Measurements from ENCODE around the gene COL1A1. TPM values are rescaled to one million over a fixed set of nuclear protein-coding genes. Genes with fewer than 3 reads are reported as not detected.

Gene COL1A1
- total and polyA plus RNA-seq, 4 donors, result 8.3 to 72.5 (median 35.8) TPM

DNA sequence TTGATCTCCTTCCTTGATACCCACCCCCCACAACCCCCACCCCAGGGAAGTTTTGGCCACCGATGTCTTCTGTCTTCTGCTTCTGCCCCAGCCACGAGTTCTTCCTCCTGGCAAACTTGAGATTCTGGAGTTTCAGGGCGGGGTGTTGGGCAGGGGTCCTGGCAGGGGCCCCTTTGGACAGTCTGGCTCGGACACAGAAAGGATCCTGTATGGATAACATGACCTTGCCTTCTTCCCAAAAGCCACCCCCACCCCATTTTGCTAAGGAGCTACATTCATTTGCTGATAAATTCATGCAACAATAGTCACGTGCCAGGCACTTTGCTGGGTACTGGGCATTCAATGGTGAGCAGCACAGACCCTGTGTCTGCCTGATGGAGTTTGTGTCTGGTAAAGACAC is 5.9 kb upstream of the COL1A1 start:
- no peak for DNase-seq (ENCODE audit: low spot score)
- no peak overlapping the region for H3K4me3 ChIP-seq (ENCODE audit: low read depth in 1 of 3, low read length in 3 of 3)
- no peak overlapping the region for H3K9ac ChIP-seq (ENCODE audit: low read depth in 1 of 2, low read length in 2 of 2)
- H3K4me1 ChIP-seq (ENCODE audit: control insufficient read depth in 4 of 4, insufficient read depth in 4 of 4, low read length in 3 of 4), result peaks cover 0 to 6% (median 0%) of the 10 kb centered on the region in 4 donors
- TF ChIP-seq YY1 (IDR thresholded peaks at IDR 0.05), result no peak
- 67% methylated on average over 5 of the region's 5 CpGs for WGBS
- H3K27ac ChIP-seq (ENCODE audit: low read depth in 1 of 2, low read length in 2 of 2), result no peak overlapping the region
- no peaks in the 10 kb centered on the region for H3K27me3 ChIP-seq (ENCODE audit: control insufficient read depth in 4 of 4, insufficient read depth in 4 of 4, low read length in 3 of 4)
- no peaks in the 10 kb centered on the region for H3K9me3 ChIP-seq (ENCODE audit: control insufficient read depth in 4 of 4, low read length in 3 of 4)
- no peaks in the 10 kb centered on the region for H3K36me3 ChIP-seq (ENCODE audit: control insufficient read depth in 4 of 4, insufficient read depth in 3 of 4, low read depth in 1 of 4, low read length in 3 of 4)

- H3K27me3 ChIP-seq (ENCODE audit: control insufficient read depth in 4 of 4, insufficient read depth in 4 of 4, low read length in 3 of 4), result no peaks in the 10 kb centered on the region
- H3K9ac ChIP-seq (ENCODE audit: low read depth in 1 of 2, low read length in 2 of 2), result no peak overlapping the region
- DNase-seq (ENCODE audit: low spot score), result peak; percentile 71
- H3K4me1 ChIP-seq (ENCODE audit: control insufficient read depth in 4 of 4, insufficient read depth in 4 of 4, low read length in 3 of 4), result peaks cover 0 to 4% (median 0%) of the 10 kb centered on the region in 4 donors
- H3K4me3 ChIP-seq (ENCODE audit: low read depth in 1 of 3, low read length in 3 of 3), result no peak overlapping the region
- 28% methylated on average over 18 of the region's 18 CpGs for WGBS
- H3K9me3 ChIP-seq (ENCODE audit: control insufficient read depth in 4 of 4, low read length in 3 of 4), result no peaks in the 10 kb centered on the region
- H3K27ac ChIP-seq (ENCODE audit: low read depth in 1 of 2, low read length in 2 of 2), result no peak overlapping the region
- TF ChIP-seq RXRA (IDR thresholded peaks at IDR 0.05), result no peak
- TF ChIP-seq HNF4A (conservative IDR thresholded peaks at IDR 0.05), result no peak
- TF ChIP-seq FOXA1 (IDR thresholded peaks at IDR 0.05), result no peak
- no peak for TF ChIP-seq NR2F2 (IDR thresholded peaks at IDR 0.05)
- no peak for TF ChIP-seq SP1 (IDR thresholded peaks at IDR 0.05)
- no peak for TF ChIP-seq FOXA2 (IDR thresholded peaks at IDR 0.05)
- no peak for TF ChIP-seq REST (IDR thresholded peaks at IDR 0.05)
- TF ChIP-seq, protein P1, sequence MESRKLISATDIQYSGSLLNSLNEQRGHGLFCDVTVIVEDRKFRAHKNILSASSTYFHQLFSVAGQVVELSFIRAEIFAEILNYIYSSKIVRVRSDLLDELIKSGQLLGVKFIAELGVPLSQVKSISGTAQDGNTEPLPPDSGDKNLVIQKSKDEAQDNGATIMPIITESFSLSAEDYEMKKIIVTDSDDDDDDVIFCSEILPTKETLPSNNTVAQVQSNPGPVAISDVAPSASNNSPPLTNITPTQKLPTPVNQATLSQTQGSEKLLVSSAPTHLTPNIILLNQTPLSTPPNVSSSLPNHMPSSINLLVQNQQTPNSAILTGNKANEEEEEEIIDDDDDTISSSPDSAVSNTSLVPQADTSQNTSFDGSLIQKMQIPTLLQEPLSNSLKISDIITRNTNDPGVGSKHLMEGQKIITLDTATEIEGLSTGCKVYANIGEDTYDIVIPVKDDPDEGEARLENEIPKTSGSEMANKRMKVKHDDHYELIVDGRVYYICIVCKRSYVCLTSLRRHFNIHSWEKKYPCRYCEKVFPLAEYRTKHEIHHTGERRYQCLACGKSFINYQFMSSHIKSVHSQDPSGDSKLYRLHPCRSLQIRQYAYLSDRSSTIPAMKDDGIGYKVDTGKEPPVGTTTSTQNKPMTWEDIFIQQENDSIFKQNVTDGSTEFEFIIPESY (IDR thresholded peaks at IDR 0.05), result no peak
- TF ChIP-seq, protein P2, sequence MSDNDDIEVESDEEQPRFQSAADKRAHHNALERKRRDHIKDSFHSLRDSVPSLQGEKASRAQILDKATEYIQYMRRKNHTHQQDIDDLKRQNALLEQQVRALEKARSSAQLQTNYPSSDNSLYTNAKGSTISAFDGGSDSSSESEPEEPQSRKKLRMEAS (IDR thresholded peaks at IDR 0.05), result no peak
- no peak for TF ChIP-seq GABPA (IDR thresholded peaks at IDR 0.05 in 1 of 2, conservative IDR thresholded peaks at IDR 0.05 in 1 of 2)
- no peak for TF ChIP-seq TAF1 (conservative IDR thresholded peaks at IDR 0.05)
- no peak for TF ChIP-seq HNF4G (IDR thresholded peaks at IDR 0.05)
- no peak for TF ChIP-seq YY1 (IDR thresholded peaks at IDR 0.05)
- TF ChIP-seq EGR1 (IDR thresholded peaks at IDR 0.05; ENCODE audit: low read depth in 2 of 2), result no peak
- no peak for TF ChIP-seq RAD21 (IDR thresholded peaks at IDR 0.05)
- TF ChIP-seq CTCF (IDR thresholded peaks at IDR 0.05; ENCODE audit: low read depth, low read length, missing input control), result no peak
- no peak for TF ChIP-seq JUND (IDR thresholded peaks at IDR 0.05)
- no peaks in the 10 kb centered on the region for H3K36me3 ChIP-seq (ENCODE audit: control insufficient read depth in 4 of 4, insufficient read depth in 3 of 4, low read depth in 1 of 4, low read length in 3 of 4)
Observed at GRCh38 chr17:50206604-50207293, 5.3 kb upstream of the COL1A1 start.

Measured in liver (tissue), 9 donors.